Osteoblast (primary cell): ENCODE measurements around the gene CFAP92. TPM values are rescaled to one million over a fixed set of nuclear protein-coding genes. Genes with fewer than 3 reads are reported as not detected.
"Not testable (repeated sequence)": the region's sequence is repeated elsewhere in the genome, so short reads cannot be mapped to it uniquely, and the experiment has no call there.

Source experiments
- DNase-seq: peaks from one replicate; pipeline ENCODE4 v3.0.0; 2011; ENCODE audit warnings: low spot score, mixed read lengths; ENCODE audit not compliant: insufficient read length; ENCODE audit errors: missing footprints
- H2AFZ ChIP-seq: 2 replicates; pipeline ENCODE4 v1.6.0; 2011; ENCODE audit warnings: mild to moderate bottlenecking, low read length
- H3K27ac ChIP-seq: 2 replicates; pipeline ENCODE4 v1.5.1; 2011; ENCODE audit warnings: mild to moderate bottlenecking, low read depth, low read length, moderate library complexity
- H3K27me3 ChIP-seq: 2 replicates; pipeline ENCODE4 v1.6.0; 2012; ENCODE audit warnings: mild to moderate bottlenecking, control low read depth, inconsistent platforms, low read length, moderate library complexity; ENCODE audit not compliant: insufficient read depth
- H3K36me3 ChIP-seq: 2 replicates; pipeline ENCODE4 v1.5.1; 2011; ENCODE audit warnings: mild to moderate bottlenecking, low read length, control low read depth, moderate library complexity; ENCODE audit not compliant: insufficient read depth
- H3K4me1 ChIP-seq: 2 replicates; pipeline ENCODE4 v1.5.1; 2011; ENCODE audit warnings: mild to moderate bottlenecking, low read length, control low read depth, moderate library complexity; ENCODE audit not compliant: insufficient read depth
- H3K4me2 ChIP-seq: 2 replicates; pipeline ENCODE4 v1.6.0; 2011; ENCODE audit warnings: mild to moderate bottlenecking, low read length; ENCODE audit not compliant: insufficient read depth
- H3K4me3 ChIP-seq: fragments of 200-600 bp; sonication (generic); 3 replicates; pipeline ENCODE4 v1.5.1; 2012; ENCODE audit warnings: mild to moderate bottlenecking, low read length, inconsistent platforms; ENCODE audit not compliant: insufficient read depth
- H3K79me2 ChIP-seq: 2 replicates; pipeline ENCODE4 v1.6.0; 2012; ENCODE audit warnings: mild to moderate bottlenecking, low read length, control low read depth, inconsistent platforms; ENCODE audit not compliant: insufficient read depth
- H3K9me3 ChIP-seq: 2 replicates; pipeline ENCODE4 v1.5.1; 2011; ENCODE audit warnings: low read depth, low read length, control low read depth
- H4K20me1 ChIP-seq: 2 replicates; pipeline ENCODE4 v1.6.0; 2012; ENCODE audit warnings: mild to moderate bottlenecking, low read length, control low read depth; ENCODE audit not compliant: insufficient read depth
- CTCF ChIP-seq: IDR thresholded peaks from 2 replicates; pipeline ENCODE4 v1.5.1; 2011; ENCODE audit warnings: mild to moderate bottlenecking, low read depth, low read length, moderate library complexity; ENCODE audit errors: extremely low read depth
- total RNA-seq: library from RNA; depleted of rRNA; stranded (reverse); fragments of >200 nt; gene quantifications from 2 replicates; pipeline ENCODE4 v1.2.3, GENCODE V29; 2012

The CFAP92 gene
- total RNA-seq, 1 donor: not detected

DNA sequence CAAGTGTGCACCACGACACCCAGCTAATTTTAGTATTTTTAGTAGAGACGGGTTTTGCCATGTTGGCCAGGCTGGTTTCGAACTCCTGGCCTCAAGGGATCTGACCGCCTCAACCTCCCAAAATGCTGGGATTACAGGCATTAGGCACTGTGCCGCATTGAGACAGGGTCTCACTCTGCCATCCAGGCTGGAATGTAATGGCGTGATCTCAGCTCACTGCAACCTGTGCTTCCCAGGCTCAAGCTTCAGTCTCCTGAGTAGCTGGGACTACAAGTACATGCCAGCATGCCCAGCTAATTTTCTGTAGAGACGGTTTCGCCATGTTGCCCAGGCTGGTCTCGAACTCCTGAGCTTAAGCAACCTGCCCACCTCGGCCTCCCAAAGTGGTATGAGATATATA, 62.8 kb downstream of the CFAP92 start:
- Histone ChIP-seq H3K27me3 (peaks cover 28% of the 10 kb centered on the region), H3K36me3 (no peaks in the 10 kb centered on the region), H3K4me1 (no peaks in the 10 kb centered on the region), H4K20me1 (no peaks in the 10 kb centered on the region), H2AFZ (no peak overlapping the region), H3K27ac (no peak overlapping the region), H3K4me2 (no peak overlapping the region), H3K9me3 (no peaks in the 10 kb centered on the region), H3K79me2 (no peaks in the 10 kb centered on the region), H3K4me3 (no peak overlapping the region)
- DNase-seq: no peak
- no peak for TF ChIP-seq CTCF

GRCh38 chr3:128929364-128929763, 64.5 kb downstream of the CFAP92 start:
- H3K27me3 ChIP-seq: peaks cover 23% of the 10 kb centered on the region
- no peak for TF ChIP-seq CTCF
- H3K4me3 ChIP-seq: no peak overlapping the region
- peaks cover 5% of the 10 kb centered on the region for H3K9me3 ChIP-seq
- no peaks in the 10 kb centered on the region for H3K4me1 ChIP-seq
- no peak overlapping the region for H3K4me2 ChIP-seq
- no peaks in the 10 kb centered on the region for H4K20me1 ChIP-seq
- H3K79me2 ChIP-seq: no peaks in the 10 kb centered on the region
- no peaks in the 10 kb centered on the region for H3K36me3 ChIP-seq
- DNase-seq: no peak
- H3K27ac ChIP-seq: no peak overlapping the region
- no peak overlapping the region for H2AFZ ChIP-seq

GRCh38 chr3:128923986-128924385, 69.9 kb downstream of the CFAP92 start:
- not testable (repeated sequence) for H3K27ac ChIP-seq, H3K4me1 ChIP-seq, H2AFZ ChIP-seq, H3K4me3 ChIP-seq, H3K27me3 ChIP-seq, H3K36me3 ChIP-seq, H3K9me3 ChIP-seq, H4K20me1 ChIP-seq, H3K4me2 ChIP-seq, H3K79me2 ChIP-seq, DNase-seq

DNA sequence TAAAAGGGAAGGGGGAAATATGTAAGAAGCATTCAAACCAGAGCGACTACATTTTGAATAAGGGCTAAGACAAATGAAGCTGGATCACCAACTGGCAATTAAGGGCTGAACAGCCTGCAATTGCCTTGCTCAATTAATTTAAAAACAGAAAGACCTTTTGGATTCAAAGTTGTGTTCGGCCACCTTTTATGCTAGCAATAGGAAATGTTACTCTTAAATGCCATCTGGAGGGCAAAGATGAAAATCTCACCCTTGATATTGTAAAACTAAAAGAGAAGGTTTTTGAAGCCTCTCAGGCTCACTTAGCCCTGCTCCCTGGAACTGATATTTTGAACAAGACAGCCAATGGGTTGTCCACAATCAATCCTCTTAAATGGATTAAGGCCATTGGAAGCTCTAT, 70.3 kb downstream of the CFAP92 start:
- H3K79me2 ChIP-seq: no peaks in the 10 kb centered on the region
- TF ChIP-seq CTCF: no peak
- H3K4me2 ChIP-seq: no peak overlapping the region

More for the DNA sequence above, 70.3 kb downstream of the CFAP92 start:
- Histone ChIP-seq H3K4me3 (no peak overlapping the region), H3K36me3 (no peaks in the 10 kb centered on the region), H3K27ac (no peak overlapping the region), H4K20me1 (no peaks in the 10 kb centered on the region), H3K9me3 (peaks cover 9% of the 10 kb centered on the region), H3K4me1 (no peaks in the 10 kb centered on the region), H3K27me3 (no peaks in the 10 kb centered on the region), H2AFZ (no peak overlapping the region)
- no peak for DNase-seq
